ENCODE data around the gene SNN.

SNN gene
- long read RNA-seq, partial matches to known transcripts = 3 of 5 reads
- long read RNA-seq, other reads (novel, unspliced or antisense) = 0 of 5 reads

DNA sequence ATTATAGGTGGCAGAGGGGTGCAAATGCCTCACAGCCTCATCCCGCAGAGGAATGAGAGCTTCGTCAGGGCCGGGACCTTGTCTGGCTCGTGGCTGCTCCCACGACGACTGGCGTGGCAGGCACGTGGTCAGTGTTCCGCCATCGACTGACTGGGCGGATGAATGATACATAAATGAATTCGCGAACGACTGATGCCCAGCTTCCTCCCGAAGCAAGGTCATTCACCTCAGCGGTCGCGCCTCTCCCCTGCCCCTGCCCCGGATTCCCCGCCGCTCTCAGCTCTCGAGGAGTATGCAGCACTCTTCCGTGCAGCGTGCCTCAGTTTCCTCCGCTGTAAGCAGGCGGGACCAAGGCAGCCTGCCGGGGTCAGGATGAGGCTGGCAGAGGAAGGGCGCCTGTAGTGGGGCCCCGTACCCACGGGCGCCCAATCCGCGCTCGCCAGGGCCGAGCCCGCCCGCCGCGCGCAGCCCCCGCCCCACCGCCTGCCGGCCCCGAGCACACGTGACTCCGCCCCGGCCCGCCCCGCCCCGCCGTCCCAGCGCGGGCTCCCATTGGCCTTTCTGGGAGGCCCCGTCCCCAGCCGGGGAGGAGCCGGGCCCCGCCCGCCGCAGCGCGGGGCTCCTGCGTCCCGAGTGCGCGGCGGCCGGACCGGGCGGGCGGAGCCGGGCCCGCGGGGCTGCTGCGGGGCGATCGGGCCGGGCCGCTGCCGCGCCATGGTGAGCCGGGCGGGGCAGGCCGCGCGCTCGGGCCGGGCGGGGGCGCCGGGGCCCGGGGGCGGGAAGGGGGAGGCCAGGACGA, at the start of gene SNN:
Gene SNN, plus strand, starts transcription at position 632 of the 799 bp plus-strand sequence. CDS start 7,605 bp downstream, outside the sequence.
- TF ChIP-seq SPI1 (IDR thresholded peaks at IDR 0.05; ENCODE audit: borderline replicate concordance, low read depth) (no peak), REST (IDR thresholded peaks at IDR 0.05; ENCODE audit: insufficient replicate concordance, low read depth) (no peak), POLR2AphosphoS5 (IDR thresholded peaks at IDR 0.05; ENCODE audit: low read depth) (no peak), GABPA (IDR thresholded peaks at IDR 0.05; ENCODE audit: low read depth) (no peak)
- TF ChIP-seq, protein P1, sequence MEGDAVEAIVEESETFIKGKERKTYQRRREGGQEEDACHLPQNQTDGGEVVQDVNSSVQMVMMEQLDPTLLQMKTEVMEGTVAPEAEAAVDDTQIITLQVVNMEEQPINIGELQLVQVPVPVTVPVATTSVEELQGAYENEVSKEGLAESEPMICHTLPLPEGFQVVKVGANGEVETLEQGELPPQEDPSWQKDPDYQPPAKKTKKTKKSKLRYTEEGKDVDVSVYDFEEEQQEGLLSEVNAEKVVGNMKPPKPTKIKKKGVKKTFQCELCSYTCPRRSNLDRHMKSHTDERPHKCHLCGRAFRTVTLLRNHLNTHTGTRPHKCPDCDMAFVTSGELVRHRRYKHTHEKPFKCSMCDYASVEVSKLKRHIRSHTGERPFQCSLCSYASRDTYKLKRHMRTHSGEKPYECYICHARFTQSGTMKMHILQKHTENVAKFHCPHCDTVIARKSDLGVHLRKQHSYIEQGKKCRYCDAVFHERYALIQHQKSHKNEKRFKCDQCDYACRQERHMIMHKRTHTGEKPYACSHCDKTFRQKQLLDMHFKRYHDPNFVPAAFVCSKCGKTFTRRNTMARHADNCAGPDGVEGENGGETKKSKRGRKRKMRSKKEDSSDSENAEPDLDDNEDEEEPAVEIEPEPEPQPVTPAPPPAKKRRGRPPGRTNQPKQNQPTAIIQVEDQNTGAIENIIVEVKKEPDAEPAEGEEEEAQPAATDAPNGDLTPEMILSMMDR (IDR thresholded peaks at IDR 0.05; ENCODE audit: insufficient read depth, low read length) = no peak
- Histone ChIP-seq H3K27ac (replicated peaks) (peak within 1 kb of the TSS; percentile 47), H3K4me3 (replicated peaks; ENCODE audit: insufficient read depth, low read length) (peak within 1 kb of the TSS; percentile 73), H3K27me3 (ENCODE audit: insufficient read depth, poor library complexity, severe bottlenecking) (no peaks in the 10 kb centered on the region)
- DNase-seq (ENCODE audit: low read depth in 1 of 2, low spot score in 1 of 2) = peak; percentile 49 to 79

- Histone ChIP-seq H3K27ac (replicated peaks) (peak overlapping the region; percentile 30), H3K27me3 (ENCODE audit: insufficient read depth, poor library complexity, severe bottlenecking) (no peaks in the 10 kb centered on the region), H3K4me3 (replicated peaks; ENCODE audit: insufficient read depth, low read length) (no peak overlapping the region)
- DNase-seq (ENCODE audit: low read depth in 1 of 2, low spot score in 1 of 2) = peak in 1 of 2 experiments; percentile 75
- TF ChIP-seq POLR2AphosphoS5 (IDR thresholded peaks at IDR 0.05; ENCODE audit: low read depth) (peak; percentile 75), GABPA (IDR thresholded peaks at IDR 0.05; ENCODE audit: low read depth) (no peak)
Measured at GRCh38 chr16:11619327-11619851, 48.9 kb upstream of the SNN start.

GRCh38 chr16:11620243-11621003, 47.8 kb upstream of the SNN start:
- TF ChIP-seq, protein P1 (IDR thresholded peaks at IDR 0.05; ENCODE audit: insufficient read depth, low read length) = no peak
- TF ChIP-seq SPI1 (IDR thresholded peaks at IDR 0.05; ENCODE audit: borderline replicate concordance, low read depth) (no peak), REST (IDR thresholded peaks at IDR 0.05; ENCODE audit: insufficient replicate concordance, low read depth) (no peak), GABPA (IDR thresholded peaks at IDR 0.05; ENCODE audit: low read depth) (no peak), POLR2AphosphoS5 (IDR thresholded peaks at IDR 0.05; ENCODE audit: low read depth) (no peak)

DNA sequence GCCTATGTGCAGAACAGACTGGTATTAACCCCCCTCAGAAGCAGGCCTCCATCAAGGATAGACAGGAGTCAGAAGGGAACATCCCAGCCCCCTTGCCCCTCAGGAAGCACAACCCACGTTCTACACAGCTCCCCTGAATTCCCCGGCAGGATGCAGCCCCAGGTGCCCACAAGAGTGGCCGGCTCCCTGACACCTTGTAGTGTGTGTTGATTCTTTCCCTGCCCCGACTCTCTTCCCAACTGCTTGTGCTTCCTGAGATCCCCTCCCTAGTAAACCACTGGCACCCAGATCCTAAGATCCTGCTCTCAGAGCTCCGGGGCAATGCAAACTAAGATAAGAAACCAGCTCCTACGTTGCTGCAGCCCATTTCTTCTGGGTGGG, 46.7 kb upstream of the SNN start:
- DNase-seq (ENCODE audit: low read depth in 1 of 2, low spot score in 1 of 2) = no peak
- no peak for TF ChIP-seq SPI1 (IDR thresholded peaks at IDR 0.05; ENCODE audit: borderline replicate concordance, low read depth)
- no peak for TF ChIP-seq POLR2AphosphoS5 (IDR thresholded peaks at IDR 0.05; ENCODE audit: low read depth)
- no peak for TF ChIP-seq REST (IDR thresholded peaks at IDR 0.05; ENCODE audit: insufficient replicate concordance, low read depth)
- TF ChIP-seq, protein P1 (IDR thresholded peaks at IDR 0.05; ENCODE audit: insufficient read depth, low read length) = no peak
- Histone ChIP-seq H3K27me3 (ENCODE audit: insufficient read depth, poor library complexity, severe bottlenecking) (no peaks in the 10 kb centered on the region), H3K4me3 (replicated peaks; ENCODE audit: insufficient read depth, low read length) (no peak overlapping the region), H3K27ac (replicated peaks) (no peak overlapping the region)

More at GRCh38 chr16:11620243-11621003, 47.8 kb upstream of the SNN start:
- DNase-seq (ENCODE audit: low read depth in 1 of 2, low spot score in 1 of 2) = no peak
- no peak overlapping the region for H3K27ac ChIP-seq (replicated peaks)
- H3K4me3 ChIP-seq (replicated peaks; ENCODE audit: insufficient read depth, low read length) = no peak overlapping the region
- no peaks in the 10 kb centered on the region for H3K27me3 ChIP-seq (ENCODE audit: insufficient read depth, poor library complexity, severe bottlenecking)
